OCI-LY3 (cell line): ENCODE results near the gene ESD.

ENCODE experiments used
- EZH2phosphoT487 ChIP-seq: fragments of 200-600 bp; shearing (Covaris generic); IDR thresholded peaks from 2 replicates; pipeline ENCODE4 v1.6.1; 2018; ENCODE audit warnings: antibody characterized with exemption, mixed run types, low read depth
- TF ChIP-seq, protein P1 (sequence below): fragments of 200-600, 300-600 bp; sonication (generic); IDR thresholded peaks from 2 replicates; pipeline ENCODE4 v1.5.1; 2014; ENCODE audit warnings: antibody characterized with exemption, low read length, low read depth

DNA sequence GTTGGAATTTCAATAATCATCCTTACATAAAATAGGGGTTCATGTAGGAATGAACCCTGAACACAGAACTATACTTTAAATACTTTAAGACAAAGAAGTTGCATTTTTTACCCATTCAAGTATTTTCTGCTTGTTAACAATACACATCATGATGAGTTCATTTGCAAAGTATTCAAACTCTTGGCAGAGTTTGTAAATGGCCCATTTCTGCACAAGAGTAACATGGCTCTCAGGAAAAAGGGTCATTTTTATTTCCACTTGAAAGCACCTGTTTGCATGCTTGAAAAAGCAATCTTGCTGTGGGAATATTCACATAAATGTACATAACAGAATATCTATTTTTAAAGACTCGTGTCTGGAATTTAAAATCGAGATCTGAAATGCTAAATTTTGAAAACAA is 18.1 kb downstream of the ESD start:
- TF ChIP-seq, protein P1, sequence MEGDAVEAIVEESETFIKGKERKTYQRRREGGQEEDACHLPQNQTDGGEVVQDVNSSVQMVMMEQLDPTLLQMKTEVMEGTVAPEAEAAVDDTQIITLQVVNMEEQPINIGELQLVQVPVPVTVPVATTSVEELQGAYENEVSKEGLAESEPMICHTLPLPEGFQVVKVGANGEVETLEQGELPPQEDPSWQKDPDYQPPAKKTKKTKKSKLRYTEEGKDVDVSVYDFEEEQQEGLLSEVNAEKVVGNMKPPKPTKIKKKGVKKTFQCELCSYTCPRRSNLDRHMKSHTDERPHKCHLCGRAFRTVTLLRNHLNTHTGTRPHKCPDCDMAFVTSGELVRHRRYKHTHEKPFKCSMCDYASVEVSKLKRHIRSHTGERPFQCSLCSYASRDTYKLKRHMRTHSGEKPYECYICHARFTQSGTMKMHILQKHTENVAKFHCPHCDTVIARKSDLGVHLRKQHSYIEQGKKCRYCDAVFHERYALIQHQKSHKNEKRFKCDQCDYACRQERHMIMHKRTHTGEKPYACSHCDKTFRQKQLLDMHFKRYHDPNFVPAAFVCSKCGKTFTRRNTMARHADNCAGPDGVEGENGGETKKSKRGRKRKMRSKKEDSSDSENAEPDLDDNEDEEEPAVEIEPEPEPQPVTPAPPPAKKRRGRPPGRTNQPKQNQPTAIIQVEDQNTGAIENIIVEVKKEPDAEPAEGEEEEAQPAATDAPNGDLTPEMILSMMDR: no peak
- TF ChIP-seq EZH2phosphoT487: no peak
